Trophoblast cell (in vitro differentiated cells and primary cell): ENCODE results near the gene DNAJC3.

Experiments used
- DNase-seq, 2 donors: peaks; one replicate each; pipeline ENCODE4 v3.0.0-alpha.2; 2016
- H2AFZ ChIP-seq: 2 replicates; pipeline ENCODE4 v1.6.1; 2013; ENCODE audit warnings: low read length, moderate library complexity, mild to moderate bottlenecking; ENCODE audit not compliant: insufficient read depth, poor library complexity
- H2AK5ac ChIP-seq: 2 replicates; pipeline ENCODE4 v1.6.1; 2013; ENCODE audit warnings: mild to moderate bottlenecking, low read length
- H2BK120ac ChIP-seq: 2 replicates; pipeline ENCODE4 v1.6.1; 2013; ENCODE audit warnings: low read length, mild to moderate bottlenecking, moderate library complexity; ENCODE audit not compliant: insufficient read depth, poor library complexity
- H2BK12ac ChIP-seq: 2 replicates; pipeline ENCODE4 v1.6.1; 2013; ENCODE audit warnings: mild to moderate bottlenecking, low read length, moderate library complexity
- H2BK5ac ChIP-seq: 2 replicates; pipeline ENCODE4 v1.6.1; 2013; ENCODE audit warnings: low read length, low read depth, moderate library complexity, mild to moderate bottlenecking; ENCODE audit not compliant: poor library complexity
- H3K14ac ChIP-seq: 2 replicates; pipeline ENCODE4 v1.6.1; 2013; ENCODE audit warnings: mild to moderate bottlenecking, low read length
- H3K18ac ChIP-seq: 2 replicates; pipeline ENCODE4 v1.6.1; 2013; ENCODE audit warnings: mild to moderate bottlenecking, low read length
- H3K23ac ChIP-seq: 2 replicates; pipeline ENCODE4 v1.6.1; 2013; ENCODE audit warnings: low read length
- H3K27ac ChIP-seq: 2 replicates; pipeline ENCODE4 v1.5.1; 2013; ENCODE audit warnings: low read depth, mild to moderate bottlenecking, inconsistent platforms, low read length, moderate library complexity
- H3K27me3 ChIP-seq: 2 replicates; pipeline ENCODE4 v1.6.1; 2013; ENCODE audit warnings: inconsistent platforms, mild to moderate bottlenecking, low read length, moderate library complexity; ENCODE audit not compliant: insufficient read depth
- H3K36me3 ChIP-seq, 2 experiments: 1 replicate in 1 of 2; 2 replicates in 1 of 2; pipeline ENCODE4 v1.6.1; 2013; ENCODE audit warnings: low read length in 2 of 2, mild to moderate bottlenecking in 2 of 2, moderate library complexity in 1 of 2; ENCODE audit not compliant: insufficient read depth in 2 of 2, control insufficient read depth in 1 of 2
- H3K4ac ChIP-seq: 2 replicates; pipeline ENCODE4 v1.6.1; 2013; ENCODE audit warnings: low read depth, mild to moderate bottlenecking, low read length, moderate library complexity
- H3K4me1 ChIP-seq, 2 experiments: 1 replicate in 1 of 2; 2 replicates in 1 of 2; pipeline ENCODE4 v1.6.1; 2013; ENCODE audit warnings: low read length in 2 of 2, mild to moderate bottlenecking in 2 of 2, moderate library complexity in 1 of 2; ENCODE audit not compliant: insufficient read depth in 2 of 2, control insufficient read depth in 1 of 2
- H3K4me2 ChIP-seq: 2 replicates; pipeline ENCODE4 v1.6.1; 2013; ENCODE audit warnings: inconsistent platforms, mild to moderate bottlenecking, low read length, moderate library complexity
- H3K4me3 ChIP-seq: 2 replicates; pipeline ENCODE4 v1.5.1; 2013; ENCODE audit warnings: mild to moderate bottlenecking, low read depth, low read length, inconsistent platforms
- H3K79me1 ChIP-seq: one replicate; pipeline ENCODE4 v1.6.1; 2013; ENCODE audit warnings: low read length
- H3K79me2 ChIP-seq: 2 replicates; pipeline ENCODE4 v1.6.1; 2013; ENCODE audit warnings: low read length, mild to moderate bottlenecking; ENCODE audit not compliant: control insufficient read depth, insufficient read depth, poor library complexity
- H3K9ac ChIP-seq: 2 replicates; pipeline ENCODE4 v1.6.1; 2013; ENCODE audit warnings: mild to moderate bottlenecking, low read length
- H3K9me3 ChIP-seq: 2 replicates; pipeline ENCODE4 v1.6.1; 2013; ENCODE audit warnings: low read depth, mild to moderate bottlenecking, control low read depth, inconsistent platforms, low read length; ENCODE audit not compliant: insufficient read depth
- H4K12ac ChIP-seq: 2 replicates; pipeline ENCODE4 v1.6.1; 2013; ENCODE audit warnings: low read depth, mild to moderate bottlenecking, low read length, moderate library complexity
- H4K8ac ChIP-seq: 2 replicates; pipeline ENCODE4 v1.6.1; 2013; ENCODE audit warnings: low read depth, mild to moderate bottlenecking, low read length, moderate library complexity
- H4K91ac ChIP-seq: one replicate; pipeline ENCODE4 v1.6.1; 2013; ENCODE audit warnings: low read depth, mild to moderate bottlenecking, low read length, moderate library complexity
- WGBS: extraction: QIAGEN DNeasy Blood & Tissue Kit; methylation state at CpG from one replicate; pipeline ENCODE4 v1.1.7; 2013; ENCODE audit warnings: missing lambda C conversion rate; ENCODE audit not compliant: insufficient read length, insufficient coverage; ENCODE audit errors: extremely low coverage; 5-methylcytosine and 5-hydroxymethylcytosine counted together

DNAJC3 gene

GRCh38 chr13:95630593-95630992, 46.3 kb upstream of the DNAJC3 start:
- H3K36me3 ChIP-seq, result peaks cover 16 to 39% of the 10 kb centered on the region in 2 experiments
- no peaks in the 10 kb centered on the region for H3K79me1 ChIP-seq
- no peaks in the 10 kb centered on the region for H3K27me3 ChIP-seq
- no peak overlapping the region for H3K23ac ChIP-seq
- H3K4ac ChIP-seq, result no peak overlapping the region
- H3K27ac ChIP-seq, result no peak overlapping the region
- H3K9me3 ChIP-seq, result no peaks in the 10 kb centered on the region
- H3K79me2 ChIP-seq, result no peaks in the 10 kb centered on the region
- no CpG with 5 or more reads among the region's 3 CpGs for WGBS
- no peak overlapping the region for H4K8ac ChIP-seq
- H2AFZ ChIP-seq, result no peak overlapping the region
- H3K4me2 ChIP-seq, result no peak overlapping the region
- H3K4me1 ChIP-seq, result no peaks in the 10 kb centered on the region
- no peak overlapping the region for H2AK5ac ChIP-seq
- no peak overlapping the region for H3K14ac ChIP-seq
- H4K91ac ChIP-seq, result no peak overlapping the region
- H3K4me3 ChIP-seq, result no peak overlapping the region
- no peak overlapping the region for H3K18ac ChIP-seq
- H4K12ac ChIP-seq, result no peak overlapping the region
- no peak overlapping the region for H3K9ac ChIP-seq
- H2BK5ac ChIP-seq, result no peak overlapping the region
- no peak overlapping the region for H2BK120ac ChIP-seq
- no peak overlapping the region for H2BK12ac ChIP-seq
- no peak for DNase-seq

GRCh38 chr13:95636853-95637252, 40.1 kb upstream of the DNAJC3 start:
- DNase-seq, result no peak

GRCh38 chr13:95641291-95642027, 35.5 kb upstream of the DNAJC3 start:
- Histone ChIP-seq H3K79me2 (peaks cover 4% of the 10 kb centered on the region), H3K9ac (no peak overlapping the region), H3K4me2 (peak overlapping the region; percentile 39), H3K27ac (no peak overlapping the region), H3K79me1 (peaks cover 7% of the 10 kb centered on the region), H2BK5ac (no peak overlapping the region), H3K14ac (no peak overlapping the region), H4K8ac (no peak overlapping the region), H4K12ac (no peak overlapping the region), H2AK5ac (no peak overlapping the region), H3K4ac (no peak overlapping the region), H3K4me1 (peaks cover 0 to 5% of the 10 kb centered on the region in 2 experiments), H4K91ac (no peak overlapping the region), H3K9me3 (peaks cover 4% of the 10 kb centered on the region), H2AFZ (no peak overlapping the region), H3K36me3 (peaks cover 5 to 6% of the 10 kb centered on the region in 2 experiments), H2BK120ac (no peak overlapping the region), H3K4me3 (peak overlapping the region; percentile 37), H3K23ac (no peak overlapping the region), H3K18ac (no peak overlapping the region), H3K27me3 (no peaks in the 10 kb centered on the region), H2BK12ac (no peak overlapping the region)
- DNase-seq, result no peak
- WGBS, result no CpG with 5 or more reads among the region's 58 CpGs

More at GRCh38 chr13:95636853-95637252, 40.1 kb upstream of the DNAJC3 start:
- no peaks in the 10 kb centered on the region for H3K27me3 ChIP-seq
- no peak overlapping the region for H2AFZ ChIP-seq
- no peaks in the 10 kb centered on the region for H3K79me2 ChIP-seq
- H3K14ac ChIP-seq, result no peak overlapping the region
- no peak overlapping the region for H4K12ac ChIP-seq
- H3K4me3 ChIP-seq, result no peak overlapping the region
- H3K4me2 ChIP-seq, result no peak overlapping the region
- H3K18ac ChIP-seq, result no peak overlapping the region
- no peak overlapping the region for H3K9ac ChIP-seq
- peaks cover 0 to 3% of the 10 kb centered on the region in 2 experiments for H3K4me1 ChIP-seq
- H3K36me3 ChIP-seq, result peaks cover 18 to 28% of the 10 kb centered on the region in 2 experiments
- no peak overlapping the region for H2BK5ac ChIP-seq
- H3K4ac ChIP-seq, result no peak overlapping the region
- H3K23ac ChIP-seq, result no peak overlapping the region
- no peak overlapping the region for H4K91ac ChIP-seq
- H2BK12ac ChIP-seq, result no peak overlapping the region
- H2BK120ac ChIP-seq, result no peak overlapping the region
- H3K79me1 ChIP-seq, result no peaks in the 10 kb centered on the region
- no peak overlapping the region for H2AK5ac ChIP-seq
- H3K27ac ChIP-seq, result no peak overlapping the region
- peaks cover 4% of the 10 kb centered on the region for H3K9me3 ChIP-seq
- no peak overlapping the region for H4K8ac ChIP-seq

GRCh38 chr13:95642028-95642621, 34.8 kb upstream of the DNAJC3 start:
- Histone ChIP-seq H3K79me2 (peaks cover 4% of the 10 kb centered on the region), H4K8ac (no peak overlapping the region), H3K9me3 (peaks cover 4% of the 10 kb centered on the region), H3K4ac (no peak overlapping the region), H3K23ac (no peak overlapping the region), H4K12ac (no peak overlapping the region), H3K9ac (no peak overlapping the region), H3K4me2 (peak overlapping the region; percentile 38), H3K79me1 (peaks cover 7% of the 10 kb centered on the region), H3K27ac (no peak overlapping the region), H4K91ac (no peak overlapping the region), H2BK12ac (no peak overlapping the region), H3K4me1 (peaks cover 0 to 5% of the 10 kb centered on the region in 2 experiments), H3K36me3 (peaks cover 5 to 6% of the 10 kb centered on the region in 2 experiments), H3K4me3 (no peak overlapping the region), H3K14ac (no peak overlapping the region), H3K18ac (peak overlapping the region; percentile 61), H2AK5ac (no peak overlapping the region), H3K27me3 (no peaks in the 10 kb centered on the region), H2BK5ac (no peak overlapping the region), H2BK120ac (no peak overlapping the region), H2AFZ (no peak overlapping the region)
- WGBS, result no CpG with 5 or more reads among the region's 35 CpGs
- DNase-seq, result peak in 1 of 2 donors; percentile 14
